ENCODE measurements around the gene SNX20.

- TF ChIP-seq GATA2 (IDR thresholded peaks at IDR 0.05; ENCODE audit: low read depth, low read length): no peak
- TF ChIP-seq GATA3 (IDR thresholded peaks at IDR 0.05; ENCODE audit: low read depth, low read length): no peak
Measured at GRCh38 chr16:50679676-50680555, 1.2 kb downstream of the SNX20 start.
